ENCODE data around the gene POLD2. TPM values are rescaled to one million over a fixed set of nuclear protein-coding genes. Genes with fewer than 3 reads are reported as not detected.
A peak's percentile ranks its signal among the peaks of the same experiment; 100 is the strongest.

Gene POLD2
- total and polyA plus RNA-seq, 2 of the 13 experiments (the other 11 are each of a cell fraction or from before 2014, with no cell fraction given), result 87.6 to 95.1 TPM

GRCh38 chr7:44098092-44099068, 25.0 kb downstream of the POLD2 start (continued):
- TF ChIP-seq ZNF770 (CRISPR knock-in tag; IDR thresholded peaks at IDR 0.05), result peak; percentile 81
- TF ChIP-seq CEBPG (CRISPR knock-in tag; IDR thresholded peaks at IDR 0.05), result peak; percentile 67
- TF ChIP-seq PRDM10 (CRISPR knock-in tag; IDR thresholded peaks at IDR 0.05; ENCODE audit: low read depth), result no peak
- peak; percentile 22; the same call in 1 of the 2 replicates for TF ChIP-seq HNF4A (CRISPR knock-in tag; IDR thresholded peaks at IDR 0.05)
- TF ChIP-seq CREB3 (CRISPR knock-in tag; IDR thresholded peaks at IDR 0.05), result no peak
- no peak for TF ChIP-seq ZNF549 (CRISPR knock-in tag; IDR thresholded peaks at IDR 0.05)
- 0 out of 2 replicates have a peak, but pooled peaks have one; percentile 0 for TF ChIP-seq CEBPB (IDR thresholded peaks at IDR 0.05; ENCODE audit: borderline replicate concordance, low read depth, low read length)
- TF ChIP-seq AGO2 (optimal IDR thresholded peaks at IDR 0.05; ENCODE audit: low read depth, low read length), result no peak
- peak in 1 of 2 experiments; percentile 81; a peak in 2 of 4 replicates for TF ChIP-seq ATF4 (CRISPR knock-in tag; IDR thresholded peaks at IDR 0.05)
- no peak for TF ChIP-seq ZNF609 (CRISPR knock-in tag; IDR thresholded peaks at IDR 0.05; ENCODE audit: borderline replicate concordance)
- TF ChIP-seq SAP130 (CRISPR knock-in tag; IDR thresholded peaks at IDR 0.05; ENCODE audit: low read depth), result peak; percentile 16; the same call in 1 of the 2 replicates
- TF ChIP-seq ZMAT5 (CRISPR knock-in tag; IDR thresholded peaks at IDR 0.05; ENCODE audit: borderline replicate concordance, low read depth), result no peak
- TF ChIP-seq FOSL2 (CRISPR knock-in tag; IDR thresholded peaks at IDR 0.05), result no peak
- TF ChIP-seq HMG20A (CRISPR knock-in tag; IDR thresholded peaks at IDR 0.05; ENCODE audit: borderline replicate concordance), result no peak
